ENCODE results near the gene RGS13. TPM values are rescaled to one million over a fixed set of nuclear protein-coding genes. Genes with fewer than 3 reads are reported as not detected.
"Not testable (repeated sequence)": the region's sequence is repeated elsewhere in the genome, so short reads cannot be mapped to it uniquely, and the experiment has no call there.

The RGS13 gene
- polyA plus RNA-seq, 1 experiment: not detected

DNA sequence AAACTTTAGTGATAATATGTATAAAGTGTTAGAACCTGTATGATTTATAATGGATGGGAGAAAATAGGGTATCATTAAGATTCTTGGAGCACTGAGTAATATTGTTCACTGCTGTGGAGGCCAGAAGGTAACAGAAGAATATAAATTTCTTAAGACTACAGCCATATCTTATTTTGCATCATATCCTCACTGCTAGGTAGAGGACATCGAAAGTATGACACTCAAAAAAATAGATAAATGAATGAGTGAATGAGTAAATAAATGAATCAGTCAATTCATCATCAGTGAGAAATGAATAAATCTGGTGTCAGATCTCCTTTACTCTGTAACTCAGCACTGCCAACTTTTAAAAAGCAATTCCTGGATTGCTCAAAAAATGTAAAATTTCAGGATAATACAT lies 33.2 kb downstream of the RGS13 start:
- DNase-seq (ENCODE audit: low read depth, low spot score): no peak
- POLR2A ChIA-PET: no interaction called here

GRCh38 chr1:192675716-192676115 lies 39.8 kb downstream of the RGS13 start:
- H3K27ac ChIP-seq (ENCODE audit: low read depth, low read length): no peak overlapping the region
- ChIA-PET POLR2A (no interaction called here), CTCF (no interaction called here)
- DNase-seq (ENCODE audit: low read depth, low spot score): no peak
- TF ChIP-seq, protein P1, sequence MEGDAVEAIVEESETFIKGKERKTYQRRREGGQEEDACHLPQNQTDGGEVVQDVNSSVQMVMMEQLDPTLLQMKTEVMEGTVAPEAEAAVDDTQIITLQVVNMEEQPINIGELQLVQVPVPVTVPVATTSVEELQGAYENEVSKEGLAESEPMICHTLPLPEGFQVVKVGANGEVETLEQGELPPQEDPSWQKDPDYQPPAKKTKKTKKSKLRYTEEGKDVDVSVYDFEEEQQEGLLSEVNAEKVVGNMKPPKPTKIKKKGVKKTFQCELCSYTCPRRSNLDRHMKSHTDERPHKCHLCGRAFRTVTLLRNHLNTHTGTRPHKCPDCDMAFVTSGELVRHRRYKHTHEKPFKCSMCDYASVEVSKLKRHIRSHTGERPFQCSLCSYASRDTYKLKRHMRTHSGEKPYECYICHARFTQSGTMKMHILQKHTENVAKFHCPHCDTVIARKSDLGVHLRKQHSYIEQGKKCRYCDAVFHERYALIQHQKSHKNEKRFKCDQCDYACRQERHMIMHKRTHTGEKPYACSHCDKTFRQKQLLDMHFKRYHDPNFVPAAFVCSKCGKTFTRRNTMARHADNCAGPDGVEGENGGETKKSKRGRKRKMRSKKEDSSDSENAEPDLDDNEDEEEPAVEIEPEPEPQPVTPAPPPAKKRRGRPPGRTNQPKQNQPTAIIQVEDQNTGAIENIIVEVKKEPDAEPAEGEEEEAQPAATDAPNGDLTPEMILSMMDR (IDR thresholded peaks at IDR 0.05; ENCODE audit: low read depth, low read length): no peak
- no peaks in the 10 kb centered on the region for H3K9me3 ChIP-seq (ENCODE audit: control insufficient read depth, insufficient read depth, low read length)
- no peak overlapping the region for H3K4me3 ChIP-seq (ENCODE audit: low read depth, low read length)
- no peaks in the 10 kb centered on the region for H3K27me3 ChIP-seq (ENCODE audit: control insufficient read depth, insufficient read depth, low read length)

More for the DNA sequence above, 33.2 kb downstream of the RGS13 start:
- H3K27ac ChIP-seq (ENCODE audit: low read depth, low read length): no peak overlapping the region
- no peaks in the 10 kb centered on the region for H3K27me3 ChIP-seq (ENCODE audit: control insufficient read depth, insufficient read depth, low read length)
- H3K9me3 ChIP-seq (ENCODE audit: control insufficient read depth, insufficient read depth, low read length): no peaks in the 10 kb centered on the region
- H3K4me3 ChIP-seq (ENCODE audit: low read depth, low read length): no peak overlapping the region
- TF ChIP-seq, protein P1 (IDR thresholded peaks at IDR 0.05; ENCODE audit: low read depth, low read length): no peak
- CTCF ChIA-PET: no interaction called here

GRCh38 chr1:192678099-192678498 lies 42.2 kb downstream of the RGS13 start:
- POLR2A ChIA-PET: no interaction called here
- Histone ChIP-seq H3K27me3 (ENCODE audit: control insufficient read depth, insufficient read depth, low read length) (no peaks in the 10 kb centered on the region), H3K4me3 (ENCODE audit: low read depth, low read length) (no peak overlapping the region), H3K27ac (ENCODE audit: low read depth, low read length) (no peak overlapping the region), H3K9me3 (ENCODE audit: control insufficient read depth, insufficient read depth, low read length) (no peaks in the 10 kb centered on the region)
- CTCF ChIA-PET: no interaction called here
- DNase-seq (ENCODE audit: low read depth, low spot score): no peak
- TF ChIP-seq, protein P1 (IDR thresholded peaks at IDR 0.05; ENCODE audit: low read depth, low read length): no peak

DNA sequence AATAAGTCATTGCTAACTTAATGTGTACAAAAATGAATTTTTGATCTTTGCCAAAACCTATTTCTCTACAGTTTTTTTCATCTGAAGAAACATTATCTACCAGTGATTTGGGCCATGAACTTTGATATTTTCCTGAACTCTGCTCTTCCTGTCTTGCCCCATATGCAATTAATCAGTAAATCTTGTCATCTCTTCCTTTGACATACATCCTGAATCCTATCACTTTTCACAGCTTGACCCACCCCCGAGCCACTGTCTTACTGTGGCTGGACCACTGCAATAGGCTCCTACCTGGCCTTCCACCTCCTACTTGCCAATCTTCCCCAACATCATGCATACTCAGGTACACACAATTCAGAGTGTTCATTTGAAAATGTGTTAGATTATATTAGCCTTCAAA lies 46.4 kb downstream of the RGS13 start:
- no peak for DNase-seq (ENCODE audit: low read depth, low spot score)
- Histone ChIP-seq H3K4me3 (ENCODE audit: low read depth, low read length) (no peak overlapping the region), H3K27me3 (ENCODE audit: control insufficient read depth, insufficient read depth, low read length) (no peaks in the 10 kb centered on the region), H3K9me3 (ENCODE audit: control insufficient read depth, insufficient read depth, low read length) (no peaks in the 10 kb centered on the region), H3K27ac (ENCODE audit: low read depth, low read length) (no peak overlapping the region)
- ChIA-PET POLR2A (no interaction called here), CTCF (no interaction called here)
- TF ChIP-seq, protein P1 (IDR thresholded peaks at IDR 0.05; ENCODE audit: low read depth, low read length): no peak

GRCh38 chr1:192683081-192683480 lies 47.1 kb downstream of the RGS13 start:
- POLR2A ChIA-PET; CTCF ChIA-PET; H3K4me3 ChIP-seq (ENCODE audit: low read depth, low read length); H3K9me3 ChIP-seq (ENCODE audit: control insufficient read depth, insufficient read depth, low read length); DNase-seq (ENCODE audit: low read depth, low spot score); H3K27ac ChIP-seq (ENCODE audit: low read depth, low read length); H3K27me3 ChIP-seq (ENCODE audit: control insufficient read depth, insufficient read depth, low read length): not testable (repeated sequence)

DNA sequence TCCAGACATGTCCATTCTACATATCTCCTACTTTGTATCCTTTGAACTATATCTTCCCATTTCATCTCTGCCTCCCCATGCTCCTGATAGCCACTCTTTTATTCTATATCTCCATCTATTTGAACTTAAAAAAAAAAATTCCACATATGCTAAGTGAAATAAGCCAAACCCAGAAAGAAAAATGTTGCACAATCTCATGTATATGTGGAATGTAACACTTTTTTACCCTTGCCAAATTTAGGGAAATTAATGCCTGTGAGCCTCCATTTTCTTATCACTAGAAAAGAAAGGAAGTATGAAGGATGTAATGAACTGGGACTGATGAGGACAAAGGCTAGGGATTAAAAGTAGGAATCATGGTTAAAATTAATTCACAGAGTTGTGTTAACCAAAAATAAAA lies 53.5 kb downstream of the RGS13 start:
- ChIA-PET POLR2A (no interaction called here), CTCF (interaction anchor here (0.6 kb wide), 1 partner anchor 62 kb away, joined by 3 read pairs; no protein-coding TSS in a partner anchor)
- Histone ChIP-seq H3K27me3 (ENCODE audit: control insufficient read depth, insufficient read depth, low read length) (no peaks in the 10 kb centered on the region), H3K4me3 (ENCODE audit: low read depth, low read length) (no peak overlapping the region), H3K27ac (ENCODE audit: low read depth, low read length) (no peak overlapping the region), H3K9me3 (ENCODE audit: control insufficient read depth, insufficient read depth, low read length) (no peaks in the 10 kb centered on the region)
- no peak for DNase-seq (ENCODE audit: low read depth, low spot score)
- TF ChIP-seq, protein P1 (IDR thresholded peaks at IDR 0.05; ENCODE audit: low read depth, low read length): no peak
